K562 (cell line): ENCODE data around the gene PNMA8C.

Experiments used
- NBN ChIP-seq: fragments of 450-650 bp; IDR thresholded peaks from 2 replicates; pipeline ENCODE4 v1.6.1; 2016; ENCODE audit warnings: low read depth, mild to moderate bottlenecking
- POLR2A ChIP-seq: fragments of 450-650 bp; conservative IDR thresholded peaks from 2 replicates; pipeline ENCODE4 v1.6.1; 2016
- ZC3H4 ChIP-seq: sonication (generic); formaldehyde crosslinking; IDR thresholded peaks from 2 replicates; pipeline ENCODE4 v1.9.0; 2021; ENCODE audit warnings: missing genetic modification reagents, borderline replicate concordance

DNA sequence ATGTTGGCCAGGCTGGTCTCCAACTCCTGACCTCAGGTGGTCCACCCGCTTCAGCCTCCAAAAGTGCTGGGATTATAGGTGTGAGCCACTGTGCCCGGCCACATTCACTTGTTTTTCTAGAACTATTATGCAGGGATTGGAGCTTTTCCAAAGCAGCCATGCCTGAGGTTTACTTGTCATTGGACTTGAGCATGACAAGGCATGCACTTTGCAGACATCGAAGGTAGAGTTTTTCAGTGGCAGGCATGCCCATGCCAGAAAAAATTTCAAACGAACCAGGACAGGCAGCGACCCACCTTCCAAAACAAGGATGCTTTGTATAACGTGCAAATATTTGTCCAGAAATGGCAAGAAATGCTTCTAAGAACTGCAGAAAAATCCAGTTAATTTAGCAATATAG lies 24.9 kb upstream of the PNMA8C start:
- TF ChIP-seq NBN: no peak
- no peak for TF ChIP-seq POLR2A
- no peak for TF ChIP-seq ZC3H4 (CRISPR knock-in tag)
